ENCODE results near the gene REEP2.
"Not testable (repeated sequence)": the region's sequence is repeated elsewhere in the genome, so short reads cannot be mapped to it uniquely, and the experiment has no call there.

REEP2 gene
- 0.61 to 2.0 (median 1.7) reads per million in 4 experiments for total RNA-seq

- DNase-seq, result peak; percentile 34
Measured at GRCh38 chr5:138438724-138439476, at the start of gene REEP2. Gene REEP2 (plus strand): TSS chr5:138439057. CDS start chr5:138439209, 152 bp downstream.

GRCh38 chr5:138389332-138389731, 49.5 kb upstream of the REEP2 start:
- no peak for DNase-seq

GRCh38 chr5:138389911-138390310, 48.9 kb upstream of the REEP2 start:
- DNase-seq, result not testable (repeated sequence)

- DNase-seq, result no peak
Measured at GRCh38 chr5:138391859-138392386, 46.9 kb upstream of the REEP2 start.

- no peak for DNase-seq
Measured at GRCh38 chr5:138402640-138403039, 36.2 kb upstream of the REEP2 start.

GRCh38 chr5:138408023-138408422, 30.8 kb upstream of the REEP2 start:
- DNase-seq, result no peak

GRCh38 chr5:138410996-138411640, 27.7 kb upstream of the REEP2 start:
- DNase-seq, result not testable (repeated sequence)

- no peak for DNase-seq
Measured at GRCh38 chr5:138418444-138418843, 20.4 kb upstream of the REEP2 start.

GRCh38 chr5:138425079-138425478, 13.8 kb upstream of the REEP2 start:
- no peak for DNase-seq

GRCh38 chr5:138435943-138436342, 2.9 kb upstream of the REEP2 start:
- DNase-seq, result no peak

- DNase-seq, result no peak
Measured at GRCh38 chr5:138438003-138438723, 694 bp upstream of the REEP2 start.

- no peak for DNase-seq
Measured at GRCh38 chr5:138439477-138440158, 761 bp downstream of the REEP2 start.

GRCh38 chr5:138440159-138441073, 1.6 kb downstream of the REEP2 start:
- DNase-seq, result no peak

- DNase-seq, result no peak
Measured at GRCh38 chr5:138441221-138441620, 2.4 kb downstream of the REEP2 start.

- DNase-seq, result no peak
Measured at GRCh38 chr5:138444078-138444773, 5.4 kb downstream of the REEP2 start.

- no peak for DNase-seq
Measured at GRCh38 chr5:138444774-138445546, 6.1 kb downstream of the REEP2 start.

GRCh38 chr5:138445547-138446271, 6.9 kb downstream of the REEP2 start:
- no peak for DNase-seq

GRCh38 chr5:138448070-138448469, 9.2 kb downstream of the REEP2 start:
- DNase-seq, result no peak
